K562 (cell line): Measurements from ENCODE around the gene RWDD3. TPM values are rescaled to one million over a fixed set of nuclear protein-coding genes. Genes with fewer than 3 reads are reported as not detected.
A peak's percentile ranks its signal among the peaks of the same experiment; 100 is the strongest.

Experiments used
- CLOCK ChIP-seq: fragments of 250-450 bp; sonication (Bioruptor Pico); IDR thresholded peaks from 2 replicates; pipeline ENCODE4 v1.4.0; 2020; ENCODE audit warnings: mild to moderate bottlenecking, moderate library complexity, borderline replicate concordance
- EGR1 ChIP-seq: fragments of 450-650 bp; conservative IDR thresholded peaks from 2 replicates; pipeline ENCODE4 v1.6.1; 2017; ENCODE audit warnings: mild to moderate bottlenecking
- RBM39 ChIP-seq: fragments of 200-400 bp; formaldehyde crosslinking; optimal IDR thresholded peaks from 2 replicates; pipeline ENCODE3; 2018; ENCODE audit warnings: low read depth, low read length
- SMAD2 ChIP-seq: fragments of 150-350 bp; IDR thresholded peaks from 2 replicates; pipeline ENCODE4 v1.6.1; 2014; ENCODE audit warnings: low read depth, mild to moderate bottlenecking, low read length
- ZNF174 ChIP-seq: fragments of 250-450 bp; sonication (Bioruptor Pico); IDR thresholded peaks from 2 replicates; pipeline ENCODE4 v1.4.0; 2020; ENCODE audit warnings: mild to moderate bottlenecking
- polyA plus RNA-seq, 8 experiments: library from polyadenylated mRNA; depleted of rRNA in 4 of 8; stranded (reverse) in 5 of 8; unstranded in 3 of 8; fragments of >200 nt; fragmentation: Nextera tagmentation in 2 of 8; fragmentation: Illumina TruSeq in 1 of 8; extraction: Ambion mirVana in 2 of 8; extraction: Trizol in 1 of 8; gene quantifications; 2 replicates each; pipeline versions ENCODE4 v1.2.1 to v1.2.3, GENCODE V29; 2011 to 2014; ENCODE audit warnings: inconsistent platforms in 1 of 8, missing spikeins in 1 of 8
- total RNA-seq, 7 experiments: library from RNA; depleted of rRNA in 6 of 7; stranded (reverse); fragments of >200 nt in 6 of 7; fragmentation: Illumina TruSeq in 2 of 7; extraction: Trizol in 2 of 7; gene quantifications; 2 replicates each; pipeline versions ENCODE4 v1.2.1 to v1.2.3, GENCODE V29; 2011 to 2021; ENCODE audit warnings: low replicate concordance in 1 of 7
- TF ChIP-seq, protein P1 (sequence below): fragments of 450-650 bp; IDR thresholded peaks from 2 replicates; pipeline ENCODE4 v1.6.1; 2016; ENCODE audit warnings: low read depth
- TF ChIP-seq, protein P2 (sequence below): fragments of 200-800 bp; sonication (Bioruptor generic); IDR thresholded peaks from 2 replicates; pipeline ENCODE4 v1.6.1; 2017; ENCODE audit warnings: missing genetic modification characterization, missing compliant biosample characterization
- TF ChIP-seq, protein P3 (sequence below): sonication (generic); formaldehyde crosslinking; IDR thresholded peaks from 2 replicates; pipeline ENCODE4 v1.8.0; 2022; ENCODE audit warnings: mild to moderate bottlenecking, low read depth, missing genetic modification reagents

The RWDD3 gene
- total and polyA plus RNA-seq, 9 of the 15 experiments (the other 6 are each of a cell fraction or from before 2014, with no cell fraction given): 21.6 to 65.0 (median 34.9) TPM

GRCh38 chr1:95233737-95234500, at the start of gene RWDD3 (continued):
- TF ChIP-seq, protein P1, sequence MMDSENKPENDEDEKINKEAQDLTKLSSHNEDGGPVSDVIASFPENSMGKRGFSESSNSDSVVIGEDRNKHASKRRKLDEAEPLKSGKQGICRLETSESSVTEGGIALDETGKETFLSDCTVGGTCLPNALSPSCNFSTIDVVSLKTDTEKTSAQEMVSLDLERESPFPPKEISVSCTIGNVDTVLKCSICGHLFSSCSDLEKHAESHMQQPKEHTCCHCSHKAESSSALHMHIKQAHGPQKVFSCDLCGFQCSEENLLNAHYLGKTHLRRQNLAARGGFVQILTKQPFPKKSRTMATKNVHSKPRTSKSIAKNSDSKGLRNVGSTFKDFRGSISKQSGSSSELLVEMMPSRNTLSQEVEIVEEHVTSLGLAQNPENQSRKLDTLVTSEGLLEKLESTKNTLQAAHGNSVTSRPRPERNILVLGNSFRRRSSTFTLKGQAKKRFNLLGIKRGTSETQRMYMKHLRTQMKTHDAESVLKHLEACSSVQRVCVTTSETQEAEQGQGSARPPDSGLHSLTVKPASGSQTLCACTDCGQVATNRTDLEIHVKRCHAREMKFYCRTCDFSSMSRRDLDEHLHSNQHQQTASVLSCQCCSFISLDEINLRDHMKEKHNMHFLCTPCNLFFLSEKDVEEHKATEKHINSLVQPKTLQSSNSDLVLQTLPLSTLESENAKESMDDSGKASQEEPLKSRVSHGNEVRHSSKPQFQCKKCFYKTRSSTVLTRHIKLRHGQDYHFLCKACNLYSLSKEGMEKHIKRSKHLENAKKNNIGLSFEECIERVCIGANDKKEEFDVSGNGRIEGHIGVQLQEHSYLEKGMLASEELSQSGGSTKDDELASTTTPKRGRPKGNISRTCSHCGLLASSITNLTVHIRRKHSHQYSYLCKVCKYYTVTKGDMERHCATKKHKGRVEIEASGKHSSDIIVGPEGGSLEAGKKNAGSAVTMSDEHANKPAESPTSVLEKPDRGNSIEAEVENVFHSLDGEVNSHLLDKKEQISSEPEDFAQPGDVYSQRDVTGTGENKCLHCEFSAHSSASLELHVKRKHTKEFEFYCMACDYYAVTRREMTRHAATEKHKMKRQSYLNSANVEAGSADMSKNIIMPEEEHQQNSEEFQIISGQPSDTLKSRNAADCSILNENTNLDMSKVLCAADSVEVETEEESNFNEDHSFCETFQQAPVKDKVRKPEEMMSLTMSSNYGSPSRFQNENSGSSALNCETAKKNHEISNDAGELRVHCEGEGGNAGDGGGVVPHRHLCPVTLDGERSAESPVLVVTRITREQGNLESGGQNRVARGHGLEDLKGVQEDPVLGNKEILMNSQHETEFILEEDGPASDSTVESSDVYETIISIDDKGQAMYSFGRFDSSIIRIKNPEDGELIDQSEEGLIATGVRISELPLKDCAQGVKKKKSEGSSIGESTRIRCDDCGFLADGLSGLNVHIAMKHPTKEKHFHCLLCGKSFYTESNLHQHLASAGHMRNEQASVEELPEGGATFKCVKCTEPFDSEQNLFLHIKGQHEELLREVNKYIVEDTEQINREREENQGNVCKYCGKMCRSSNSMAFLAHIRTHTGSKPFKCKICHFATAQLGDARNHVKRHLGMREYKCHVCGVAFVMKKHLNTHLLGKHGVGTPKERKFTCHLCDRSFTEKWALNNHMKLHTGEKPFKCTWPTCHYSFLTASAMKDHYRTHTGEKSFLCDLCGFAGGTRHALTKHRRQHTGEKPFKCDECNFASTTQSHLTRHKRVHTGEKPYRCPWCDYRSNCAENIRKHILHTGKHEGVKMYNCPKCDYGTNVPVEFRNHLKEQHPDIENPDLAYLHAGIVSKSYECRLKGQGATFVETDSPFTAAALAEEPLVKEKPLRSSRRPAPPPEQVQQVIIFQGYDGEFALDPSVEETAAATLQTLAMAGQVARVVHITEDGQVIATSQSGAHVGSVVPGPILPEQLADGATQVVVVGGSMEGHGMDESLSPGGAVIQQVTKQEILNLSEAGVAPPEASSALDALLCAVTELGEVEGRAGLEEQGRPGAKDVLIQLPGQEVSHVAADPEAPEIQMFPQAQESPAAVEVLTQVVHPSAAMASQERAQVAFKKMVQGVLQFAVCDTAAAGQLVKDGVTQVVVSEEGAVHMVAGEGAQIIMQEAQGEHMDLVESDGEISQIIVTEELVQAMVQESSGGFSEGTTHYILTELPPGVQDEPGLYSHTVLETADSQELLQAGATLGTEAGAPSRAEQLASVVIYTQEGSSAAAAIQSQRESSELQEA: no peak
- TF ChIP-seq, protein P2, sequence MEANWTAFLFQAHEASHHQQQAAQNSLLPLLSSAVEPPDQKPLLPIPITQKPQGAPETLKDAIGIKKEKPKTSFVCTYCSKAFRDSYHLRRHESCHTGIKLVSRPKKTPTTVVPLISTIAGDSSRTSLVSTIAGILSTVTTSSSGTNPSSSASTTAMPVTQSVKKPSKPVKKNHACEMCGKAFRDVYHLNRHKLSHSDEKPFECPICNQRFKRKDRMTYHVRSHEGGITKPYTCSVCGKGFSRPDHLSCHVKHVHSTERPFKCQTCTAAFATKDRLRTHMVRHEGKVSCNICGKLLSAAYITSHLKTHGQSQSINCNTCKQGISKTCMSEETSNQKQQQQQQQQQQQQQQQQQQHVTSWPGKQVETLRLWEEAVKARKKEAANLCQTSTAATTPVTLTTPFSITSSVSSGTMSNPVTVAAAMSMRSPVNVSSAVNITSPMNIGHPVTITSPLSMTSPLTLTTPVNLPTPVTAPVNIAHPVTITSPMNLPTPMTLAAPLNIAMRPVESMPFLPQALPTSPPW (CRISPR knock-in tag): peak; percentile 91
- TF ChIP-seq SMAD2 (no peak), ZNF174 (CRISPR knock-in tag) (no peak), EGR1 (peak; percentile 78), RBM39 (no peak), CLOCK (CRISPR knock-in tag) (no peak)
- TF ChIP-seq, protein P3, sequence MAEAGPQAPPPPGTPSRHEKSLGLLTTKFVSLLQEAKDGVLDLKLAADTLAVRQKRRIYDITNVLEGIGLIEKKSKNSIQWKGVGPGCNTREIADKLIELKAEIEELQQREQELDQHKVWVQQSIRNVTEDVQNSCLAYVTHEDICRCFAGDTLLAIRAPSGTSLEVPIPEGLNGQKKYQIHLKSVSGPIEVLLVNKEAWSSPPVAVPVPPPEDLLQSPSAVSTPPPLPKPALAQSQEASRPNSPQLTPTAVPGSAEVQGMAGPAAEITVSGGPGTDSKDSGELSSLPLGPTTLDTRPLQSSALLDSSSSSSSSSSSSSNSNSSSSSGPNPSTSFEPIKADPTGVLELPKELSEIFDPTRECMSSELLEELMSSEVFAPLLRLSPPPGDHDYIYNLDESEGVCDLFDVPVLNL: no peak
